HG03460 (cell line): Measurements from ENCODE around the gene CXCL17.
"Not testable (repeated sequence)": the region's sequence is repeated elsewhere in the genome, so short reads cannot be mapped to it uniquely, and the experiment has no call there.

Experiments used
- ATAC-seq: cut with Tn5 transposase; IDR thresholded peaks from one replicate; pipeline ENCODE4 v1.9.1; 2021; ENCODE audit not compliant: unreplicated experiment

The CXCL17 gene

GRCh38 chr19:42466521-42467182 is 23.9 kb upstream of the CXCL17 start:
- ATAC-seq = no peak

DNA sequence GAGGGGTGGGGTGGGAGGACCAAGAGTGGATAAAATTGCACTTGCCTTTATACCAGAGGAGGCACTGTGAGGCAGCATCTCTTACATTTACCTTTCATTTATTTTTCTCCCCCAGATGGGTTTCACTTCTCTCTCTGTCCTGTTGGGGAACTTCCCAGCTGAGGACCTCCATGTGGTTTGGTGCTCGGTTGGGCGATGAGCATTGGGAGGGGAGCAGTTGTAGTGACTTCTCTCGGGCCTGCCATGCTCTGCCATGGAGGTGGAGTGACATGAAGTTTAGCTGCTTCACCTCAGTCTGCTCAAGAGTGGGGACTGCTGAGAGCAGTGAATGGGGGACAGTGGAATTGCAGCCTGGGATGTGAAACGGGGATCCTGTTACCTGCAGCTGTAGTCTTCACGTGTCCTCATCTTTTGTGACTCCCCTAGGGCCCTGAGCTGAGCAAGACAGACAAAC is 23.1 kb upstream of the CXCL17 start:
- peak; percentile 65 for ATAC-seq

GRCh38 chr19:42461700-42462324 is 19.1 kb upstream of the CXCL17 start:
- no peak for ATAC-seq

DNA sequence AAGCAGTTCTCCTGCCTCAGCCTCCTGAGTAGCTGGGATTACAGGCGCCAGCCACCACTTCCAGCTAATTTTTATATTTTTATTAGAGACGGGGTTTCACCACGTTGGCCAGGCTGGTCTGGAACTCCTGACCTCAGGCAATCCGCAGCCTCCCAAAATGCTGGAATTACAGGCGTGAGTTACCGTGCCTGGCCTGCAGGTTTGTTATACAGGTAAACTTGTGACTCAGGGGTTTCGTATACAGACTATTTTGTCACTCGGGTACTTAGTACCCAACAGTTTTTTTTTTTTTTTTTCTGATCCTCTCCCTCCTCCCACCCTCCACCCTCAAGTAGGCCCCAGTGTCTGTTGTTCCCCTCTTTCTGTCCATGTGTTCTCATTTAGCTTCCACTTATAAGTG is 18.5 kb upstream of the CXCL17 start:
- ATAC-seq = not testable (repeated sequence)

GRCh38 chr19:42459926-42460325 is 17.2 kb upstream of the CXCL17 start:
- ATAC-seq = no peak

- no peak for ATAC-seq
Observed at GRCh38 chr19:42455621-42456081, 12.9 kb upstream of the CXCL17 start.

- no peak for ATAC-seq
Observed at GRCh38 chr19:42455086-42455485, 12.3 kb upstream of the CXCL17 start.

DNA sequence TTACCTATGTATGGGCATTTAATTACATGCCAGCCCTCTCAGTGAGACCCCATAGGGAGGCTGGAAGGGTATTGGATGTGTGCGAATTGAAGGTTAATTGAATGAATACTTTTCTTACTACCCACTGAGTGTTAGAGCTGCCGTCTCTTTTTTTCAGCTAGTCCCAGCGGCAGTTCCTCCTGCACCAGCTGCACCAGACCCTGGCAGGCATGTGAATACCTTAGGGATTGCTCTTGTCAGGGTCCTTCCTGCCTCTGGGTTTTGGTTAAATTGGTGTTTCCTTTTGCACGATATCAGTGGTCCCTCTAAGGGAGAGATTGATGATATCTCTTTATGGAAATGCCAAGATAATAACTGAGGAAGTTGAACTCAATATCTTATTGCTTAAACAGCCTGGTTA is 9.8 kb upstream of the CXCL17 start:
- ATAC-seq = no peak

DNA sequence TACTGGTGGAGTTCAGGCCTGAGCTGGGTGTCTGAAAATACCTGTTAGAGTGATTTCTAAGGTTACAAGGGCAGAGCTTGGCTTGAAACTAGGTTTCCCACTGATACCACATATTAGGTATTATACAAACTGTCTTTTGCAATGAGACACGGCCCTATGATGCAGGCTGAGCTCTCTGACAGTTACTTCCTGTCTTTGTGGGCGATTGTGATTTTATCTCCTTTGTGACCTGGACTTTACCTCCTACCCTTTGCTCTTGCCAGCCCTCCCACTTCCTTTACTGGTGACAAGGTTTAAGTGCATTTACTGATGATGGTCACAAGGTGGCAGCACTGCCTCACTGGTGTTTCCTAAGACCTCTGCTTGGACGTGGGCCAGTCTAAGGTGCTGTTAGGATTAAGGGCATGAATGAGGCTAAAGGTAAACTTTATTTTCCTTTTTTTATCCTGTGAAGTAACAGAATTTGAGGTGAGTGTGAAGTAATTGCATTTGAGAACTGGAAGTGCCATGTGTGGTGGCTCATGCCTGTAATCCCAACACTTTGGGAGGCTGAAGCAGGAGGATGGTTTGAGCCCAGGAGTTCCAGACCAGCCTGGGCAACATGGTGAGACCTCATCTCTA is 7.7 kb upstream of the CXCL17 start:
- ATAC-seq = peak; percentile 76

DNA sequence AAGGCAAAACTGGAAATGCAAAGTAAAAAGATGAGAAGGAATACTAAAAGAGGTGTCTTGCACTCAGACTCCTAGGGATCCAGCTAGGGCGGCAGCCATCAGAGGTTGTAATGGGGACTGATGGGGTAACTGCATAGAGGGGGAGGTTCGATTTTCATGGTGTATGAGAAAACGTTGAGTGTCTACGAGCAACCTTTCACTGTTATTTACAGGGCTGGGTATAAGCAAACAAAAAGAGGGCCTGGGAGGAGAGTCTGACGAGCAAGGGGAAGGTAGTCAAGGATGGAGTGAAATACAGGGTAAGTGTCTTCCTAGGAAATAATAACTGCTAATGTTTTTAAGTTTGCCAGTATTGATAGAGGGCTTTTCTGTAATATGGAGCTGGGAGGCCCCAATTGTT is 5.6 kb upstream of the CXCL17 start:
- not testable (repeated sequence) for ATAC-seq

GRCh38 chr19:42445948-42446347 is 3.2 kb upstream of the CXCL17 start:
- no peak for ATAC-seq

GRCh38 chr19:42443944-42444398 is 1.2 kb upstream of the CXCL17 start:
- ATAC-seq = no peak

DNA sequence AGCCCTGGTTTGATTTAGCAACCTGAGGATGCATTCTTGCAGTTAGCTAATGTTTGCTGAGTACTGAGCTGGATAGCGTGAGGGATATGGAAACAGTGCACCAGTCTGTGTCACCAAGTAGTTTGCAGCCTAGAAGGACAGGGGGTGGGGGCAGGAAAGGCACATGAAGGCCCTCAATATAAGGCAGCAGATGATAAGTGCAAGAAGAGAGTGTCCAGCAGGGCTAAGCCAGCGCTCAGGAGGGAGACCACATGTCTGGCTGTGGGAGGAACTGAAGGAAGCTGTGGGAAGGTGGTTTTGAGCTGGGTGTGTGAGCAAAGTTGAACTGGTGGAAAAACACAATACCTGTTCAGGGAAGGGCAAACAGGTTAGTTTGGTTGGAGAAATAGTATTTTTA is 1.7 kb downstream of the CXCL17 start:
- no peak for ATAC-seq

DNA sequence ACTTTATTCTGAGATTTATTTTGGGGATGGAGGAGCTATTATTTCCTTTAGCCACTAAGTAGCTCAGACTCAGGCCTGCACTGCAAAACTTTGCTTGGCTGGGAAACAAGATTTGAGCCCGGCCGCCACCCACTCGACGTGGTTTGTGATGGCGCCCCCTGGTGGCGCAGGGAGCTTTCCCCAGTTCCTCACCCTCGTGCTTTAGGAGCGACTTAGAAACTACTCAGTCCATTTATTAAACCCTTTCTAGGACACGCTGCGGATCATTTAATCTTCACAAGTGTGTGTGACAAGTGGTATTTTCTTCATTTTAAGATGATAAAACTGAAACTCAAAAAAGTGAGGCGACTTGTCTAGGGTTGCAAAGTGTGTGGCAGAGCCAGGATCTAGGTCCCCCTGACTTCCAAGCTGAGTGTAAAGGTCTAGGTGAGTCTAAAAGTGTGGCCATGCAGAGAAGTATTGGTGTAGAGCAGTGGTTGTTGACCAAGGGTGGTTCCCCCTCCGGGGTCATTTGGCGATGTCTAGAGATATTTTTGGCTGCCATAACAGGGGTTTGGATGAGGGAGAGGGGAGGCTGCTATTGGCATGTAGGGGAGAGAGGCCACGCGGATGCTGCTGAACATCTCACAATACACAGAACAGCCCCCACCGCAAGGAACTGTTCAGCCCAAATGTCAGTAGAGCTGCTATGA is 2.2 kb downstream of the CXCL17 start:
- ATAC-seq = no peak

DNA sequence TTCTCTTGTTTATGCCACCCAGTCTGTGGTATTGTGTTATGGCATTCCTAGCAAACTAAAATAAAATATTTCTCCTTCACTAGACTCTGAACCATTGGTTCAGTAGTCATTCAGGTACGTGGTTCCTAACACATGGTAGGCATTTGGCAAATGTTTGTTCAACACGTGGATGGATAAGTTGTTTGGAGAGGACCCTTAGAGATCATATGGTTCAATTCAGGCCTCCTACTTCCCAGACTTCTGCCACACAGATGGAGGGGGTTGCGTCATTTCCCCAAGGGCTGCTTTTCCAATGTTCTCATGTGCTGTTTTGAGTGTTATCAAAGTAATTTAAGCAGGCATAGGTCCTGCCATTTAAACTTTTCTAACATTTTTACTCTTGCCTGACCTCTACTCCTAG is 6.7 kb downstream of the CXCL17 start:
- ATAC-seq = no peak

GRCh38 chr19:42435316-42435715 is 7.4 kb downstream of the CXCL17 start:
- ATAC-seq = no peak

GRCh38 chr19:42433503-42434260 is 9.1 kb downstream of the CXCL17 start:
- ATAC-seq = no peak

- no peak for ATAC-seq
Observed at GRCh38 chr19:42431486-42431885, 11.3 kb downstream of the CXCL17 start.

DNA sequence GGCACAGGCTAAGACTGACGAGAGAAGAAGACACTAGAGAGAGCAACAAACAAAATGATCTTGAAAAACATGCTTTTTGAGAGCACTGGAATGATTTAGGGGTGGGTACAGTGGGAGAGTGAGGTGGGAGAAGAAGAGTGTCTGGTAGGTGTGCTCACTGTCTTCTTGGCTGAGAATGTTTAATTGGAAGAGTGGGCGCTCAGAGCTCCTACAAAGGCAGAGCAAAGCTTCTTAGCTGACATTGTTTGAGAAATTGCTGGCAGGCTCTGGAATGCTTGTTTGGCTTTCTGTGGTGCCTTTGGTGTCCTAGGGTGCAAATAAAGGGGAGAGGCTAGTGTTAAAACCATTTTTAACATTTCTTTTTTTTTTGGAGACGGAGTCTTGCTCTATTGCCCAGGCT is 14.1 kb downstream of the CXCL17 start:
- no peak for ATAC-seq

DNA sequence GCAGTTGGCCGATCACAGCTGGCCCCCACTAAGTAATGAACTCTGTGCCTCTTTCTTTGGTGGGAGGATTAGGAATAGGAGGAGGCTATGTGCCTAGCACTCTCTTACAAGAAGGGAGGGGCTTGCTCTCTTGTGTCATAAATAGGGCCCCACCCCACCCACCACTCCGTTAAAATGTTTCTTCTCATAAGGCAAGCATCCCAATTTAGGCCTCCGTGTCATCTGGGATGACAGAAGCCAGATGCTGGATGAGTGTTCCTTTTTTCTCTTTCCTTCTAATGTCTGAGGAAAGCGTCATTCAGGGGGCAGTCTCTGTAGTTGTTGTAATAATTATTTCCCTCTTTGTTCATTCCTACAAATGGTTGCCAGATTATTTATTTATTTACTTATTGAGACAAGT is 15.4 kb downstream of the CXCL17 start, which contains the start of gene LIPE:
LIPE (minus strand) TSS at position 76 of the 400 bp plus-strand sequence. CDS start 239 bp downstream, outside the sequence.
- no peak for ATAC-seq

DNA sequence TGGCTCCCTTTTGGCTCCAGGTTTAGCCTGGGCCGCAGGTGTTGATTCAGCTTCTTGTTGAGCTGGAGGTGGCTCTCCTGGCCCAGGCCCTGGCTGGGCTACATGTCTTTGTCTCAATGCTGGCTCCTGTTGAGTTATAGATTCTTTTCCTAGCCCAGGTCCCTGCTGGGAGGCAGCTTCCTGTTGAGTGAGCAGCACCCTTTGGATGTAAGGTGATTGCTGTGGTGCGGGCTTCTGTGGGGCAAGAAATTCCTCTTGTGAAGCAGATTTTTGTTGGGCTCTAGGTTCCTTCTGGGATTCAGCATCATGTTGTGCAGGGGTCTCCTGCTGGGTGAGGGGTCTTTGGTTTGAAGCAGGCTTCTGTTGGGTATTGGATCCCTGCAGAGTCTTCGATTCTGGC is 16.1 kb downstream of the CXCL17 start:
- no peak for ATAC-seq
